ENCODE measurements around the gene AQP6.

Gene AQP6

GRCh38 chr12:49972641-49973360, at the start of gene AQP6:
AQP6 (plus strand) TSS chr12:49972947; CDS start chr12:49973174, 227 bp downstream.
- DNase-seq (ENCODE audit: low read depth): no peak

- no peak for DNase-seq (ENCODE audit: low read depth)
Observed at GRCh38 chr12:49923035-49923644, 49.6 kb upstream of the AQP6 start.

- no peak for DNase-seq (ENCODE audit: low read depth)
Observed at GRCh38 chr12:49923880-49924556, 48.7 kb upstream of the AQP6 start.

GRCh38 chr12:49924628-49925246, 48.0 kb upstream of the AQP6 start:
- DNase-seq (ENCODE audit: low read depth): no peak

GRCh38 chr12:49925433-49926204, 47.1 kb upstream of the AQP6 start:
- DNase-seq (ENCODE audit: low read depth): no peak

- DNase-seq (ENCODE audit: low read depth): no peak
Observed at GRCh38 chr12:49928471-49928870, 44.3 kb upstream of the AQP6 start.

GRCh38 chr12:49929581-49929980, 43.2 kb upstream of the AQP6 start:
- DNase-seq (ENCODE audit: low read depth): no peak

GRCh38 chr12:49930515-49931288, 42.0 kb upstream of the AQP6 start:
- DNase-seq (ENCODE audit: low read depth): no peak

GRCh38 chr12:49932023-49932422, 40.7 kb upstream of the AQP6 start:
- no peak for DNase-seq (ENCODE audit: low read depth)

GRCh38 chr12:49932533-49933130, 40.1 kb upstream of the AQP6 start:
- DNase-seq (ENCODE audit: low read depth): no peak

- DNase-seq (ENCODE audit: low read depth): no peak
Observed at GRCh38 chr12:49933796-49934195, 39.0 kb upstream of the AQP6 start.

- no peak for DNase-seq (ENCODE audit: low read depth)
Observed at GRCh38 chr12:49934505-49934904, 38.2 kb upstream of the AQP6 start.

- DNase-seq (ENCODE audit: low read depth): no peak
Observed at GRCh38 chr12:49936925-49937324, 35.8 kb upstream of the AQP6 start.

GRCh38 chr12:49937639-49938300, 35.0 kb upstream of the AQP6 start:
- no peak for DNase-seq (ENCODE audit: low read depth)

- DNase-seq (ENCODE audit: low read depth): no peak
Observed at GRCh38 chr12:49939307-49939706, 33.4 kb upstream of the AQP6 start.

- DNase-seq (ENCODE audit: low read depth): no peak
Observed at GRCh38 chr12:49939707-49940106, 33.0 kb upstream of the AQP6 start.

- no peak for DNase-seq (ENCODE audit: low read depth)
Observed at GRCh38 chr12:49941556-49942511, 30.9 kb upstream of the AQP6 start.

- DNase-seq (ENCODE audit: low read depth): no peak
Observed at GRCh38 chr12:49942512-49942893, 30.2 kb upstream of the AQP6 start.
